HG02642 (cell line): Measurements from ENCODE around the gene USP20.

Source experiments
- ATAC-seq: cut with Tn5 transposase; IDR thresholded peaks from one replicate; pipeline ENCODE4 v1.9.1; 2021; ENCODE audit warnings: mild to moderate bottlenecking; ENCODE audit not compliant: unreplicated experiment, poor library complexity

USP20 gene

GRCh38 chr9:129822898-129823541 is 12.2 kb upstream of the USP20 start:
- ATAC-seq: no peak

DNA sequence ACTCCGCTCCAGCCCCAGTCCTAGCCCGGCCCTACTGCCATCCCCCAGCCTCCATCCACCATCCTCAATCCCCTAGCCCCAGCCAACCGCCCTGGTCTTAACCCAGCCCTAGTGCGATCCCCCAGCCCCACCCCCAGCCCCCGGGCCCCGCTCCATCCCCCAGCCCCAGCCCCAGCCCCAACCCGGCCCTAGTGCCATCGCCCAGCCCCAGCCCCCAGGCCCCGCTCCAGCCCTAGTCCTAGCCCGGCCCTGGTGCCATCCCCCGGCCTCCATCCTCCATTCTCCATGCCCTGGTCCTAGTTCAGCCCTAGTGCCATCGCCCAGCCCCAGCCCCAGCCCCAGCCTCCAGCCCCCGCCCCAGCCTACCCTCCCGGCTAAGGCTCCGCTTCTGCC is 11.7 kb upstream of the USP20 start:
- no peak for ATAC-seq

DNA sequence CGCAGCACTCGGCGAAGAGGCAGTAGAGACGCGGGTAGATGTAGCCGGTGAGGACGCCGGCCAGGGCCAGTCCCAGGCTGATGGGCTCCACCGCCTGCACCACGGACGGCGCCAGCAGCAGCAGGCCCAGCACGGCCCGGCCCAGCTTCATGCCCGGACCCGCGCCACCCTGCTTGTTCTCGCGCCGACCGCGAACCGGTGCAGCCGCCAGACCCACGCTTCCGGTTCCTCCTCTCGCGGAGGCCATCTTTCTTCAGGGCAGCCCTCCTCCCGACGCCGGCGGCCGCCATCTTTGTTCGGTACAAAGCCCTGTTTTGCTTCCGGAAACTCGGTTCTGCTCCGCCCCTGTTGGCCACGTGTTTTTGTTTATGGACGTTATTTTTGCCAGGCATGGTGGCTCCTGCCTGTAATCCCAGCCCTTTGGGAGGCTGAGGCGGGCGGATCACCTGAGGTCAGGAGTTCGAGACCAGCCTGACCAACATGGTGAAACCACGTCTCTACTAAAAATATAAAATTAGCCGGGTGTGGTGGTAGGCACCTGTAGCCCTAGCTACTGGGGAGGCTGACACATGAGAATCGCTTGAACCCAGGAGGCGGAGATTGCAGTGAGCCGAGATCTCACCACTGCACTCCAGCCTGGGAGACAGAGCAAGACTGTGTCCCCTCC is 11.2 kb upstream of the USP20 start, which contains the start of gene TOR1A:
TSS of gene TOR1A (minus strand) at position 202 of the 667 bp plus-strand sequence. CDS start at position 151, 51 bp downstream.
- ATAC-seq: peak; percentile 89

- no peak for ATAC-seq
Observed at GRCh38 chr9:129826344-129826743, 8.9 kb upstream of the USP20 start.

DNA sequence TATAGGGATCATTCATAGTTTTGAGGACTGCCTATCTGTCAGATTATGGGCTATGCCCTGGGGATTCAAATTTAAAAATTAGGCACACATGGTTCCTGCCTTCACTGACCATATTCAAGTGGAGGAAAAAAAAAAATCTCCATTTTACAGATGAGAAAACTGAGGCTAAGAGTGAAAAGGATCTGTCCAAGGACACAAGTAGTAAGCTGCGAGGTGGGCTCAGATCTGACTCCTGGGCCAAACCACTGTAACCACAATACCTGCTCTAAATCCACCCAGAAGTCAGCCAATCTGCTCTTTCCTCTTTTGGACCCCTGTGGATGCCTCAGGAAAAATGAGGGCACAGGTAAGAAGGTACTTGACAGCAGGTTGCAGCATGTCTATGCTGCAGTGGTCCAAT is 8.5 kb upstream of the USP20 start:
- ATAC-seq: no peak

DNA sequence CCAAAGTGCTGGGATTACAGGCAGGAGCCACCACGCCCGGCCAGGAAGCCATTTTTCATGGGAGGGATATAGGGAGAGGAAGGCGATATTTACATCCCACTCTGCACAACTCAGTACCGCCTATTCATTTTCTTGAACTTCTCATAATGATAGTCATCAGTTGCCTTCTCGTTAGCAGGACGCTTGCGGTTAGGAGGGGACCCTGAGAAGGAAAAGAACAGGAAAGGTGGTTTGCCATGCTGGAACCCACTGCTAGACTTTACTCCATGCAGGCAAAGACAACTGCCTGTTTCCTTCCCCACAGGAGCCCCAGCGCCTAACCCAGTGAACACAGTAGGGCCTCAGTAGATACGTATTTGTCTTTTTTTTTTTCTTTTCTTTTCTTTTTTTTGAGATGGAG is 7.2 kb upstream of the USP20 start:
- ATAC-seq: no peak

GRCh38 chr9:129828969-129829368 is 6.3 kb upstream of the USP20 start:
- no peak for ATAC-seq

- no peak for ATAC-seq
Observed at GRCh38 chr9:129832982-129833381, 2.3 kb upstream of the USP20 start.

DNA sequence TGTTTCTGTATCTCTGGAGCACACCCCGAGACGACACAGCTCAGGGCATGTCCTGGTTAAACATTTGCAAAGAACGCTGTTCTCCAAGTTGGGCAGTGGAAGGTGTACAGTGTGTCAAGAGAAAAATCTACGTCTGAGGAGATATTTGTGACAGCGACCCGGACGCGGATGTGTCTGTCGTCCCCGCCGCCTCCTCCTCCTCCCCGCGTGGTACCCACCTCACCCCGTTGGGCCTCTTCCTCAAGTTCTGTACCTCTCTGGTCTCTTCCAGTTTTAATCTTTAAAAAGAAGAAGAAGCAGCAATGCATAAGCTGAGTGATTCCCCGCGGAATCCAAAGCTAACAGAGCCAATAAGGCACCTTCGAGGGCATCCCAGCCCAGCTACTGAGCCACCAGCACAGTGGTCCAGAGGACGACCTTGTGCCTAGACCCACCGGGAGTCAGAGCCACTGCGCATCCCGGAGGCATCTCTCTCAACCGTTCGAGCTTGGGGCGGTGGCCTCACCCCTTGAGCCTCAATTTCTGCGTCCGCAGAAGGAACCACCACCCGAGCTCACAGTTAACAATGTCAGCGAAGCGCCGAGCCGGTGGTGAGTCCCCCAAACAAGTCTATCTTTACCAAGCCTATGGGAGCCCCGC is 650 bp upstream of the USP20 start:
- peak; percentile 16 for ATAC-seq

- ATAC-seq: no peak
Observed at GRCh38 chr9:129835860-129836223, 584 bp downstream of the USP20 start.

- ATAC-seq: no peak
Observed at GRCh38 chr9:129836311-129837007, 1.2 kb downstream of the USP20 start.

GRCh38 chr9:129838707-129839259 is 3.5 kb downstream of the USP20 start:
- ATAC-seq: no peak

- no peak for ATAC-seq
Observed at GRCh38 chr9:129839324-129840023, 4.2 kb downstream of the USP20 start.

GRCh38 chr9:129840034-129840433 is 4.8 kb downstream of the USP20 start:
- ATAC-seq: no peak

DNA sequence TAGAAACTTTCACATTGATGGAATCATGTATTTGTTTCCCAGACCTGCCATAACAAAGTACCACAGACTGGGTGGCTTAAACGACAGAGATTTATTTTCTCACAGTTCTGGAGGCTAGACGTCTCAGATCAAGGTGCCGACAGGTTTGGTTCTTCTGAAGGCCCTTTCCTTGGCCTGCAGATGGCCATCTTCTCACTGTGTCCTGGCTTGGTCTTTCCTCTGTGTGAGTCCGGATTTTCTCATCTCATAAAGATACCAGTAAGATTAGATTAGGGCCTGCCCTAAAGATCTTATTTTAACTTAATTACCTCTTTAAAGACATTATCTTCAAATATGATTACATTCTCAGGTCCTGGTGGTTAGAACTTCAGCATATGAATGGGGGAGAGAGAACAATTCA is 5.8 kb downstream of the USP20 start:
- no peak for ATAC-seq

DNA sequence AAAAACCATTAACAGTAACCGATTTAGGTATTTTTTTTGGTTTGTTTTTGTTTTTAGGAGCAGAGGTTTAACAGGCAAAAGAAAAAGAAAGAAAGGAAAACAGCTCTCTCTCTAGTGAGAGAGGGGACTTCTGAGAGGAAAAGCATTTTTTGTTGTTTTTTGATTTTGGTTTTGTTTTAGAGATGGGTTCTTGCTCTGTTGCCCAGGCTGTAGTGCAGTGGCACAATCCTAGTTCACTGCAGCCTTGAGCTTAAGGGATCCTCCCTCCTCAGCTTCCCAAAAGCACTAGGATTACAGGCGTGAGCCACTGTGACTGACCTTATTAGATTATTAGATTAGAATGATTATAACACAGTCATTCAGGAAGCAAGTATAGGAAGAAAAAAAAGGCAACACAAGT is 10.1 kb downstream of the USP20 start:
- no peak for ATAC-seq

- no peak for ATAC-seq
Observed at GRCh38 chr9:129848712-129849441, 13.6 kb downstream of the USP20 start.

- no peak for ATAC-seq
Observed at GRCh38 chr9:129849901-129850300, 14.6 kb downstream of the USP20 start.

GRCh38 chr9:129850821-129851550 is 15.7 kb downstream of the USP20 start:
- no peak for ATAC-seq
